ENCODE measurements around the gene C3orf22. TPM values are rescaled to one million over a fixed set of nuclear protein-coding genes. Genes with fewer than 3 reads are reported as not detected.
"Not testable (repeated sequence)": the region's sequence is repeated elsewhere in the genome, so short reads cannot be mapped to it uniquely, and the experiment has no call there.

C3orf22 gene
- total RNA-seq, 5 donors from 2014 or later (not counting 1 experiment from before 2014, with no cell fraction given): not detected

- H3K9me3 Mint-ChIP-seq: no peaks in the 10 kb centered on the region
- H3K4me1 Mint-ChIP-seq: peaks cover 0 to 2% (median 0%) of the 10 kb centered on the region in 3 donors
- CTCF ChIA-PET: no interaction called here
- Histone ChIP-seq H3K4me3 (ENCODE audit: control insufficient read depth in 1 of 2, extremely low read depth in 1 of 2, low read length in 1 of 2) (no peak overlapping the region), H3K9me3 (no peaks in the 10 kb centered on the region), H3K27ac (ENCODE audit: low read length) (no peak overlapping the region), H3K36me3 (ENCODE audit: control insufficient read depth in 2 of 2, extremely low read depth in 1 of 2, insufficient read depth in 1 of 2, low read length in 1 of 2) (no peaks in the 10 kb centered on the region), H3K27me3 (replicated peaks in 1 of 2; ENCODE audit: control insufficient read depth in 2 of 2, extremely low read depth in 1 of 2, insufficient read depth in 2 of 2, low read length in 1 of 2) (peaks cover 0 to 20% of the 10 kb centered on the region in 2 experiments), H3K4me1 (ENCODE audit: control insufficient read depth in 1 of 2, extremely low read depth in 1 of 2, insufficient read depth in 2 of 2, low read length in 2 of 2) (no peaks in the 10 kb centered on the region)
- ATAC-seq (replicated peaks in 1 of 4) (no peak), DNase-seq (no peak)
- H3K4me3 Mint-ChIP-seq: no peak overlapping the region
- H3K36me3 Mint-ChIP-seq: no peaks in the 10 kb centered on the region
- POLR2A ChIA-PET: no interaction called here
- no CpG with 5 or more reads among the region's 3 CpGs for WGBS (ENCODE audit: insufficient coverage)
- H3K27me3 Mint-ChIP-seq: peaks cover 14 to 16% of the 10 kb centered on the region in 2 donors
- H3K27ac Mint-ChIP-seq: no peak overlapping the region
Observed at GRCh38 chr3:126536126-126536525, 22.6 kb downstream of the C3orf22 start.

- Histone ChIP-seq H3K27ac (ENCODE audit: low read length) (no peak overlapping the region), H3K9me3 (no peaks in the 10 kb centered on the region), H3K36me3 (ENCODE audit: control insufficient read depth in 2 of 2, extremely low read depth in 1 of 2, insufficient read depth in 1 of 2, low read length in 1 of 2) (no peaks in the 10 kb centered on the region), H3K4me3 (ENCODE audit: control insufficient read depth in 1 of 2, extremely low read depth in 1 of 2, low read length in 1 of 2) (no peak overlapping the region), H3K4me1 (ENCODE audit: control insufficient read depth in 1 of 2, extremely low read depth in 1 of 2, insufficient read depth in 2 of 2, low read length in 2 of 2) (no peaks in the 10 kb centered on the region), H3K27me3 (replicated peaks in 1 of 2; ENCODE audit: control insufficient read depth in 2 of 2, extremely low read depth in 1 of 2, insufficient read depth in 2 of 2, low read length in 1 of 2) (peaks cover 0 to 21% of the 10 kb centered on the region in 2 experiments)
- ATAC-seq (replicated peaks in 1 of 4) (no peak), DNase-seq (no peak)
- ChIA-PET CTCF (no interaction called here), POLR2A (no interaction called here)
- H3K4me3 Mint-ChIP-seq: no peak overlapping the region
- no peaks in the 10 kb centered on the region for H3K4me1 Mint-ChIP-seq
- no peaks in the 10 kb centered on the region for H3K36me3 Mint-ChIP-seq
- no peaks in the 10 kb centered on the region for H3K9me3 Mint-ChIP-seq
- no peak overlapping the region for H3K27ac Mint-ChIP-seq
- peaks cover 14 to 16% of the 10 kb centered on the region in 2 donors for H3K27me3 Mint-ChIP-seq
Observed at GRCh38 chr3:126535636-126536035, 23.1 kb downstream of the C3orf22 start.

- H3K4me3 Mint-ChIP-seq; H3K27ac ChIP-seq (ENCODE audit: low read length); H3K36me3 Mint-ChIP-seq; ATAC-seq (replicated peaks in 1 of 4); H3K9me3 Mint-ChIP-seq; H3K4me3 ChIP-seq (ENCODE audit: control insufficient read depth in 1 of 2, extremely low read depth in 1 of 2, low read length in 1 of 2); H3K4me1 Mint-ChIP-seq; CTCF ChIA-PET; POLR2A ChIA-PET; DNase-seq; H3K36me3 ChIP-seq (ENCODE audit: control insufficient read depth in 2 of 2, extremely low read depth in 1 of 2, insufficient read depth in 1 of 2, low read length in 1 of 2); H3K4me1 ChIP-seq (ENCODE audit: control insufficient read depth in 1 of 2, extremely low read depth in 1 of 2, insufficient read depth in 2 of 2, low read length in 2 of 2); H3K27ac Mint-ChIP-seq; H3K9me3 ChIP-seq: not testable (repeated sequence)
- WGBS (ENCODE audit: insufficient coverage): 85% methylated on average over 7 of the region's 7 CpGs
- peaks cover 14 to 16% of the 10 kb centered on the region in 2 donors for H3K27me3 Mint-ChIP-seq
- peaks cover 0 to 29% of the 10 kb centered on the region in 2 experiments for H3K27me3 ChIP-seq (replicated peaks in 1 of 2; ENCODE audit: control insufficient read depth in 2 of 2, extremely low read depth in 1 of 2, insufficient read depth in 2 of 2, low read length in 1 of 2)
Observed at GRCh38 chr3:126534716-126535115, 24.0 kb downstream of the C3orf22 start.

GRCh38 chr3:126533506-126533905 is 25.2 kb downstream of the C3orf22 start:
- Histone ChIP-seq H3K27me3 (replicated peaks in 1 of 2; ENCODE audit: control insufficient read depth in 2 of 2, extremely low read depth in 1 of 2, insufficient read depth in 2 of 2, low read length in 1 of 2) (peaks cover 0 to 29% of the 10 kb centered on the region in 2 experiments), H3K4me1 (ENCODE audit: control insufficient read depth in 1 of 2, extremely low read depth in 1 of 2, insufficient read depth in 2 of 2, low read length in 2 of 2) (no peaks in the 10 kb centered on the region), H3K9me3 (no peaks in the 10 kb centered on the region), H3K27ac (ENCODE audit: low read length) (no peak overlapping the region), H3K36me3 (ENCODE audit: control insufficient read depth in 2 of 2, extremely low read depth in 1 of 2, insufficient read depth in 1 of 2, low read length in 1 of 2) (no peaks in the 10 kb centered on the region), H3K4me3 (ENCODE audit: control insufficient read depth in 1 of 2, extremely low read depth in 1 of 2, low read length in 1 of 2) (no peak overlapping the region)
- ATAC-seq (replicated peaks in 1 of 4): no peak
- CTCF ChIA-PET: no interaction called here
- H3K9me3 Mint-ChIP-seq: no peaks in the 10 kb centered on the region
- no peaks in the 10 kb centered on the region for H3K4me1 Mint-ChIP-seq
- no peak overlapping the region for H3K4me3 Mint-ChIP-seq
- no peak for DNase-seq
- no peak overlapping the region for H3K27ac Mint-ChIP-seq
- H3K36me3 Mint-ChIP-seq: no peaks in the 10 kb centered on the region
- peaks cover 14 to 16% of the 10 kb centered on the region in 2 donors for H3K27me3 Mint-ChIP-seq
- POLR2A ChIA-PET: no interaction called here

GRCh38 chr3:126531051-126531330 is 27.7 kb downstream of the C3orf22 start:
- no peak overlapping the region for H3K27ac ChIP-seq (ENCODE audit: low read length)
- no peaks in the 10 kb centered on the region for H3K36me3 Mint-ChIP-seq
- POLR2A ChIA-PET: no interaction called here

GRCh38 chr3:126530171-126531050 is 28.3 kb downstream of the C3orf22 start:
- H3K4me1 ChIP-seq (ENCODE audit: control insufficient read depth in 1 of 2, extremely low read depth in 1 of 2, insufficient read depth in 2 of 2, low read length in 2 of 2): no peaks in the 10 kb centered on the region
- peaks cover 0 to 33% of the 10 kb centered on the region in 2 experiments for H3K27me3 ChIP-seq (replicated peaks in 1 of 2; ENCODE audit: control insufficient read depth in 2 of 2, extremely low read depth in 1 of 2, insufficient read depth in 2 of 2, low read length in 1 of 2)
- ATAC-seq (replicated peaks in 1 of 4) (no peak), DNase-seq (no peak)
- H3K27ac ChIP-seq (ENCODE audit: low read length): no peak overlapping the region
- POLR2A ChIA-PET: no interaction called here
- H3K27ac Mint-ChIP-seq: no peak overlapping the region
- 63% methylated on average over 17 of the region's 18 CpGs for WGBS (ENCODE audit: insufficient coverage)
- H3K9me3 Mint-ChIP-seq: no peaks in the 10 kb centered on the region
- CTCF ChIA-PET: interaction anchor here in 1 of 2 donors (0.5 kb wide), 1 partner anchor 154 kb away, joined by 4 read pairs; no protein-coding TSS in a partner anchor
- peak overlapping the region in 1 of 2 donors; percentile 1 for H3K4me3 ChIP-seq (ENCODE audit: control insufficient read depth in 1 of 2, extremely low read depth in 1 of 2, low read length in 1 of 2)
- no peaks in the 10 kb centered on the region for H3K4me1 Mint-ChIP-seq
- peaks cover 10 to 19% of the 10 kb centered on the region in 2 donors for H3K27me3 Mint-ChIP-seq
- H3K36me3 Mint-ChIP-seq: no peaks in the 10 kb centered on the region
- H3K9me3 ChIP-seq: no peaks in the 10 kb centered on the region
- H3K36me3 ChIP-seq (ENCODE audit: control insufficient read depth in 2 of 2, extremely low read depth in 1 of 2, insufficient read depth in 1 of 2, low read length in 1 of 2): no peaks in the 10 kb centered on the region
- no peak overlapping the region for H3K4me3 Mint-ChIP-seq

More at GRCh38 chr3:126531051-126531330, 27.7 kb downstream of the C3orf22 start:
- Histone ChIP-seq H3K4me3 (ENCODE audit: control insufficient read depth in 1 of 2, extremely low read depth in 1 of 2, low read length in 1 of 2) (no peak overlapping the region), H3K36me3 (ENCODE audit: control insufficient read depth in 2 of 2, extremely low read depth in 1 of 2, insufficient read depth in 1 of 2, low read length in 1 of 2) (no peaks in the 10 kb centered on the region), H3K27me3 (replicated peaks in 1 of 2; ENCODE audit: control insufficient read depth in 2 of 2, extremely low read depth in 1 of 2, insufficient read depth in 2 of 2, low read length in 1 of 2) (peaks cover 0 to 31% of the 10 kb centered on the region in 2 experiments), H3K4me1 (ENCODE audit: control insufficient read depth in 1 of 2, extremely low read depth in 1 of 2, insufficient read depth in 2 of 2, low read length in 2 of 2) (no peaks in the 10 kb centered on the region), H3K9me3 (no peaks in the 10 kb centered on the region)
- CTCF ChIA-PET: interaction anchor here in 1 of 2 donors (0.5 kb wide), 1 partner anchor 153 kb away, joined by 4 read pairs; no protein-coding TSS in a partner anchor
- H3K4me1 Mint-ChIP-seq: no peaks in the 10 kb centered on the region
- H3K4me3 Mint-ChIP-seq: no peak overlapping the region
- 85% methylated on average over 6 of the region's 6 CpGs for WGBS (ENCODE audit: insufficient coverage)
- DNase-seq (no peak), ATAC-seq (replicated peaks in 1 of 4) (no peak)
- peaks cover 10 to 18% of the 10 kb centered on the region in 2 donors for H3K27me3 Mint-ChIP-seq
- no peaks in the 10 kb centered on the region for H3K9me3 Mint-ChIP-seq
- H3K27ac Mint-ChIP-seq: no peak overlapping the region

Measured in T-cell (primary cell).